Adrenal gland (tissue), 5 donors: Measurements from ENCODE around the gene METTL8.

Source experiments
- POLR2A ChIP-seq, 2 donors: fragments of 450-650 bp; IDR thresholded peaks; one replicate each; pipeline ENCODE4 v1.6.1; 2017; ENCODE audit warnings: antibody characterized with exemption in 2 of 2, mild to moderate bottlenecking in 2 of 2, moderate library complexity in 1 of 2
- TF ChIP-seq, protein P1 (sequence below), 6 experiments: fragments of 450-650 bp in 4 of 6; fragments of 200-600 bp in 2 of 6; sonication (generic) in 1 of 6; IDR thresholded peaks; 1 replicate in 5 of 6; 2 replicates in 1 of 6; pipeline versions ENCODE4 v1.5.1 to v1.8.0; 2016 to 2021; ENCODE audit warnings: antibody characterized with exemption in 6 of 6, mild to moderate bottlenecking in 2 of 6, moderate library complexity in 1 of 6
- donor health status: DM: no; HTN: no; CAD: no.

DNA sequence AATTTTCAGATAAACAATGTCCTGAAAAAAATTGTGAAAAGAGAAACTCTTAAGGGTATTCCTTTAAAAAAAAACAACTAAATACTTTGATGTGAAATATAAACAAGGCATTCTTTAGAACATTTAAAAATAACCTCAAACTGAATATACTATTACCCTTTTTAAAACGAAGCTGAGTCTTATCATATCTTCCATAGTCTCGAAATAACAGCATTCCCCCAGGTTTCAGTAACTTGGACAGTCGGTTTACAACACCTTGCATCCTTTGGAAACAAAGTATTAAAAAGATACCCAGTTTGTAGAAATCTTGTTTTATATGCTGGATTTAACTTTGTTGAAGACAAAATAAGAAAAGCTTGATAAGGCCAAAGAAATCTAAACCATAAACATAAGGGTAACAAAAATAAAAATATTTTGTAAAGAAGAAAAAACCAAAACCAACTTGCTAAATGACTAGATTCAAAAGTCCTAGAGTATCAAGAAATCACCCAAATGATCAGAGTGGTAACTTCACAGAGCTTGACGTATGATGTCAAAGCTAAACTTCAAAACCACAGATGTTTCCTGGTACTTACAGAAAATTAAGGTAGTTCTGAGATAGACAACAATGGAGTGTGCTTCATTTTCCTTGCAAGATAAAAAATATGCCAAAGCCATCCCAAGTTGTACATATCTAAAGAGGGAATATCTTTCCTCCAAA is 107.8 kb downstream of the METTL8 start:
- TF ChIP-seq, protein P1, sequence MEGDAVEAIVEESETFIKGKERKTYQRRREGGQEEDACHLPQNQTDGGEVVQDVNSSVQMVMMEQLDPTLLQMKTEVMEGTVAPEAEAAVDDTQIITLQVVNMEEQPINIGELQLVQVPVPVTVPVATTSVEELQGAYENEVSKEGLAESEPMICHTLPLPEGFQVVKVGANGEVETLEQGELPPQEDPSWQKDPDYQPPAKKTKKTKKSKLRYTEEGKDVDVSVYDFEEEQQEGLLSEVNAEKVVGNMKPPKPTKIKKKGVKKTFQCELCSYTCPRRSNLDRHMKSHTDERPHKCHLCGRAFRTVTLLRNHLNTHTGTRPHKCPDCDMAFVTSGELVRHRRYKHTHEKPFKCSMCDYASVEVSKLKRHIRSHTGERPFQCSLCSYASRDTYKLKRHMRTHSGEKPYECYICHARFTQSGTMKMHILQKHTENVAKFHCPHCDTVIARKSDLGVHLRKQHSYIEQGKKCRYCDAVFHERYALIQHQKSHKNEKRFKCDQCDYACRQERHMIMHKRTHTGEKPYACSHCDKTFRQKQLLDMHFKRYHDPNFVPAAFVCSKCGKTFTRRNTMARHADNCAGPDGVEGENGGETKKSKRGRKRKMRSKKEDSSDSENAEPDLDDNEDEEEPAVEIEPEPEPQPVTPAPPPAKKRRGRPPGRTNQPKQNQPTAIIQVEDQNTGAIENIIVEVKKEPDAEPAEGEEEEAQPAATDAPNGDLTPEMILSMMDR (IDR thresholded peaks at IDR 0.05) = no peak
- no peak for TF ChIP-seq POLR2A (IDR thresholded peaks at IDR 0.05)
